GM19328 (cell line): ENCODE measurements around the gene CXCL5.
"Not testable (repeated sequence)": the region's sequence is repeated elsewhere in the genome, so short reads cannot be mapped to it uniquely, and the experiment has no call there.

Source experiments
- ATAC-seq: cut with Tn5 transposase; IDR thresholded peaks from one replicate; pipeline ENCODE4 v1.9.1; 2021; ENCODE audit warnings: mild to moderate bottlenecking, moderate library complexity; ENCODE audit not compliant: unreplicated experiment

Gene CXCL5

GRCh38 chr4:74015126-74015780 lies 16.8 kb upstream of the CXCL5 start:
- no peak for ATAC-seq

GRCh38 chr4:74014332-74014731 lies 15.9 kb upstream of the CXCL5 start:
- no peak for ATAC-seq

- no peak for ATAC-seq
Observed at GRCh38 chr4:74013264-74013663, 14.8 kb upstream of the CXCL5 start.

- no peak for ATAC-seq
Observed at GRCh38 chr4:74012130-74012529, 13.7 kb upstream of the CXCL5 start.

GRCh38 chr4:74009307-74009706 lies 10.8 kb upstream of the CXCL5 start:
- no peak for ATAC-seq

GRCh38 chr4:74006009-74006476 lies 7.6 kb upstream of the CXCL5 start:
- no peak for ATAC-seq

GRCh38 chr4:74005528-74005927 lies 7.1 kb upstream of the CXCL5 start:
- ATAC-seq, result no peak

- no peak for ATAC-seq
Observed at GRCh38 chr4:74004668-74005067, 6.2 kb upstream of the CXCL5 start.

GRCh38 chr4:74000301-74000700 lies 1.8 kb upstream of the CXCL5 start:
- no peak for ATAC-seq

GRCh38 chr4:73992050-73992449 lies 6.4 kb downstream of the CXCL5 start:
- ATAC-seq, result no peak

GRCh38 chr4:73991742-73992000 lies 6.8 kb downstream of the CXCL5 start:
- ATAC-seq, result no peak

GRCh38 chr4:73990988-73991741 lies 7.3 kb downstream of the CXCL5 start:
- ATAC-seq, result no peak

GRCh38 chr4:73989928-73990327 lies 8.5 kb downstream of the CXCL5 start:
- ATAC-seq, result no peak

GRCh38 chr4:73989031-73989430 lies 9.4 kb downstream of the CXCL5 start:
- no peak for ATAC-seq

GRCh38 chr4:73988061-73988460 lies 10.4 kb downstream of the CXCL5 start, which contains the start of gene PPBP:
Gene PPBP (minus strand): TSS chr4:73988190. CDS start chr4:73988103, 87 bp downstream.
- no peak for ATAC-seq

GRCh38 chr4:73985528-73985852 lies 13.0 kb downstream of the CXCL5 start:
- ATAC-seq, result no peak

GRCh38 chr4:73984736-73985527 lies 13.5 kb downstream of the CXCL5 start:
- ATAC-seq, result no peak

- not testable (repeated sequence) for ATAC-seq
Observed at GRCh38 chr4:73981175-73981574, 17.3 kb downstream of the CXCL5 start.

GRCh38 chr4:73979407-73979957 lies 19.0 kb downstream of the CXCL5 start:
- no peak for ATAC-seq

- ATAC-seq, result no peak
Observed at GRCh38 chr4:73978886-73979285, 19.6 kb downstream of the CXCL5 start.

GRCh38 chr4:73976716-73977115 lies 21.8 kb downstream of the CXCL5 start:
- ATAC-seq, result no peak

- no peak for ATAC-seq
Observed at GRCh38 chr4:73976217-73976616, 22.3 kb downstream of the CXCL5 start.
